Measurements from ENCODE around the gene VPS45. TPM values are rescaled to one million over a fixed set of nuclear protein-coding genes. Genes with fewer than 3 reads are reported as not detected.

Gene VPS45
- total RNA-seq, 1 donor = 36.9 TPM

DNA sequence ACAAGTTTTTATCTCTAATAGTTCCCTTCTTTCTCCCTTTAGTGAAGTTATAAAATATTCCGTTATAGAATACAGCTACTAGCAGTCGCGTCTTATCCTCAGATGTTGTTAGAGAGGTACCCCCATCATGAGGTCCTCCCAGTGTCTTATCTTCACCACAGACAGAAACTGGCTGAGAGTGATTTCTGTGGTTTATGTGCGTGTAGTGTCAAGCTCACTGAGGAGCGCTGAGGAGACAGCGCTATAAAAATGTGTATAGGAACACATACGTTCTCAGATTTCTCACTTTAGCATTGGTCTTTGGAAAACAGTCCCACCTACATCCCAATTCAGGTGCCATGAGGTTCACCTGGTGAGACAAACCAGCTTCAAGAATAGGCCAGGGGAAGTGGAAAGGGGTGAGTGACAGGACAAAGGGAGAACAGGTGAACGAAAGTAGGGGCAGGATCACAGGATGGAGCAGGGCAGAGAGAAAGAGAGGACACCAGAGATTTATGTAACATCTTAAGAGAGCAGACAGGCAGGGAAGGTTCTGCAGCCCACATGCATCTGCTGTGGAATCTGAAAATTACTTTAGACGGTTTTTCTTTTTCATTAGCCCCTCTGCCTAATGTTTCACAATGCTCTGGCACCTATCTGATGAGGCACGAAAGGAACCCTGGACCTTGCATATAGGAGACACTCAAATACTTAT is 79.4 kb downstream of the VPS45 start:
- H3K4me3 ChIP-seq (ENCODE audit: insufficient read depth, low read length) = no peak overlapping the region
- peaks cover 12% of the 10 kb centered on the region for H3K36me3 ChIP-seq (ENCODE audit: insufficient read depth, low read length)
- H3K4me2 ChIP-seq (ENCODE audit: insufficient read depth, low read length) = no peak overlapping the region
- H3K79me2 ChIP-seq (ENCODE audit: insufficient read depth, low read length) = peaks cover 16% of the 10 kb centered on the region
- peaks cover 16% of the 10 kb centered on the region for H3K4me1 ChIP-seq (ENCODE audit: insufficient read depth, low read length)
- H3K27ac ChIP-seq (ENCODE audit: low read depth, low read length) = no peak overlapping the region
- no peaks in the 10 kb centered on the region for H3K9me3 ChIP-seq (ENCODE audit: low read depth, low read length)
- no peak for DNase-seq (ENCODE audit: insufficient read length, low spot score, missing footprints)
- no peaks in the 10 kb centered on the region for H4K20me1 ChIP-seq (ENCODE audit: insufficient read depth, low read length)
- TF ChIP-seq, protein P1, sequence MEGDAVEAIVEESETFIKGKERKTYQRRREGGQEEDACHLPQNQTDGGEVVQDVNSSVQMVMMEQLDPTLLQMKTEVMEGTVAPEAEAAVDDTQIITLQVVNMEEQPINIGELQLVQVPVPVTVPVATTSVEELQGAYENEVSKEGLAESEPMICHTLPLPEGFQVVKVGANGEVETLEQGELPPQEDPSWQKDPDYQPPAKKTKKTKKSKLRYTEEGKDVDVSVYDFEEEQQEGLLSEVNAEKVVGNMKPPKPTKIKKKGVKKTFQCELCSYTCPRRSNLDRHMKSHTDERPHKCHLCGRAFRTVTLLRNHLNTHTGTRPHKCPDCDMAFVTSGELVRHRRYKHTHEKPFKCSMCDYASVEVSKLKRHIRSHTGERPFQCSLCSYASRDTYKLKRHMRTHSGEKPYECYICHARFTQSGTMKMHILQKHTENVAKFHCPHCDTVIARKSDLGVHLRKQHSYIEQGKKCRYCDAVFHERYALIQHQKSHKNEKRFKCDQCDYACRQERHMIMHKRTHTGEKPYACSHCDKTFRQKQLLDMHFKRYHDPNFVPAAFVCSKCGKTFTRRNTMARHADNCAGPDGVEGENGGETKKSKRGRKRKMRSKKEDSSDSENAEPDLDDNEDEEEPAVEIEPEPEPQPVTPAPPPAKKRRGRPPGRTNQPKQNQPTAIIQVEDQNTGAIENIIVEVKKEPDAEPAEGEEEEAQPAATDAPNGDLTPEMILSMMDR (IDR thresholded peaks at IDR 0.05; ENCODE audit: extremely low read depth, low read depth, low read length) = no peak
- no peak overlapping the region for H2AFZ ChIP-seq (ENCODE audit: low read length)
- no peaks in the 10 kb centered on the region for H3K27me3 ChIP-seq (ENCODE audit: insufficient read depth, low read length)

DNA sequence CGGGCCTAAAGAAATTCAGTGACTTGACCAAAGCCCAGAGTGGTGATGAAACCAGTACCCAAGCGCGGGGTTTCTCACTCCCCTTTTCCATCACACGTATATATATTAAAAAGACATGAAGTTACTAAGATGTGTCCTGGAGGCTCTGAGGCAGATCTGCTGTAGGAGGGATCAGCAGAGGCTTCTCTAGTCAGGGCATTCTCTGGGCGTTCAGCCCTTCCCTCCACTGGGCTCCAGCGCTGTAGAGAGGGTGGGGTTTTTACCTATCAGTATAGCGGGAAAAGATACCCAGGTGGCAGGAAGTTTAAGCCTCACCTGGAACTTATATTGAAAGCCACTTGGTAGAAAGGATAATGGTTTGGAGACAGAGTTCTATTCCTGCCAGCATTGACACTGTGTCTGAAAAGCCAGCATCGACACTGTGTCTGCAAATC is 81.3 kb downstream of the VPS45 start:
- Histone ChIP-seq H3K4me3 (ENCODE audit: insufficient read depth, low read length) (peak overlapping the region; percentile 82), H3K79me2 (ENCODE audit: insufficient read depth, low read length) (peaks cover 33% of the 10 kb centered on the region), H3K4me1 (ENCODE audit: insufficient read depth, low read length) (peaks cover 31% of the 10 kb centered on the region), H3K4me2 (ENCODE audit: insufficient read depth, low read length) (peak overlapping the region; percentile 96), H3K9me3 (ENCODE audit: low read depth, low read length) (no peaks in the 10 kb centered on the region), H4K20me1 (ENCODE audit: insufficient read depth, low read length) (peaks cover 2% of the 10 kb centered on the region), H3K27me3 (ENCODE audit: insufficient read depth, low read length) (no peaks in the 10 kb centered on the region), H3K27ac (ENCODE audit: low read depth, low read length) (peak overlapping the region; percentile 71), H2AFZ (ENCODE audit: low read length) (no peak overlapping the region), H3K36me3 (ENCODE audit: insufficient read depth, low read length) (peaks cover 22% of the 10 kb centered on the region)
- DNase-seq (ENCODE audit: insufficient read length, low spot score, missing footprints) = no peak
- TF ChIP-seq, protein P1 (IDR thresholded peaks at IDR 0.05; ENCODE audit: extremely low read depth, low read depth, low read length) = no peak

DNA sequence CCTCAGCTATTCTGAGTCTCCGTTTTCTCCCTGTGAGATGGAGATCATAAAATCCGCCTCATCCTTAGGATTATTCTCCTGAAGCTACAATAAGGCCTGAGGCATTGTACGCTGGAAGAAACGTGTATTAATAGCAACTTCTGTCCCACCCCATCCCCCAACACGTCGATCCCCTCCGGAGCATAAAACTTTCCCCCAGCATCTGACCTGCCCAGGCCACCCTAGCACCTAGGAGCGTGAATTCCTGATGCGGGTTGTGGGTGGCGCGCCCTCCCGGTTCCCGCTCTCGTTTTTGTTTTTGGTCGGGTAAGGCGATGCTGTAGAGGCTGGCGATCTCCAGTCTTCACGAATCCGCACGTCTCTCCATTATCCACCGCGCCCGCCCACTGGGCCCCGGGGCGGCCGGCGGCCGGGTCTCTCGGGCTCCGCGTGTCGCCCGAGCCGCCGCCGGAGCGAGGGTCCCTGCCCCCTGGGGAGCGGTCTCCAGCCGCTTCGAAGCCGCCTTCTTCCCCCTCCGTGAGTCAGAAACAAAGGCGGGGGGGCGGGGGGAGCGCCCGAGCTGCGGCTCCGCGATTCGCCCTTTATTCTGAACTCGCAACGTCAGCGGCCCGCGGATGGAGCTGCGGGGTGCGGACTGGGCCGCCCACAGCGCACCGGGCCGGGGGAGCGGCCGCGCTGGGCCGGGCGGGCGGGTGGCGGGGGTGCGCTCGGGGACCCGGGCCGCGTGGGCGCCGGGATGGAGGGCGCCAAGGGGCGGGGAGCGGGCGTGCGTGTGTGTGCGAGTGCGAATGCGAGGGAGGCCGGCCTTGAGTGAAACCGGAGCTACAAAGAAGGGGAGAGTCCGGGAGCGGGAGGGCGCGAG is 81.9 kb downstream of the VPS45 start, which contains the start of gene PLEKHO1:
PLEKHO1 (plus strand) TSS at position 646 of the 862 bp plus-strand sequence. CDS start 342 bp downstream, outside the sequence.
- peak within 1 kb of the TSS; percentile 99 for H3K4me2 ChIP-seq (ENCODE audit: insufficient read depth, low read length)
- peak within 1 kb of the TSS; percentile 85 for H3K27ac ChIP-seq (ENCODE audit: low read depth, low read length)
- H3K4me1 ChIP-seq (ENCODE audit: insufficient read depth, low read length) = peaks cover 33% of the 10 kb centered on the region
- peaks cover 2% of the 10 kb centered on the region for H4K20me1 ChIP-seq (ENCODE audit: insufficient read depth, low read length)
- peak; percentile 97 for DNase-seq (ENCODE audit: insufficient read length, low spot score, missing footprints)
- peak within 1 kb of the TSS; percentile 82 for H3K4me3 ChIP-seq (ENCODE audit: insufficient read depth, low read length)
- H3K9me3 ChIP-seq (ENCODE audit: low read depth, low read length) = no peaks in the 10 kb centered on the region
- TF ChIP-seq, protein P1 (IDR thresholded peaks at IDR 0.05; ENCODE audit: extremely low read depth, low read depth, low read length) = no peak
- H3K36me3 ChIP-seq (ENCODE audit: insufficient read depth, low read length) = peaks cover 27% of the 10 kb centered on the region
- peak within 1 kb of the TSS; percentile 83 for H2AFZ ChIP-seq (ENCODE audit: low read length)
- no peaks in the 10 kb centered on the region for H3K27me3 ChIP-seq (ENCODE audit: insufficient read depth, low read length)
- H3K79me2 ChIP-seq (ENCODE audit: insufficient read depth, low read length) = peaks cover 39% of the 10 kb centered on the region

All from osteoblast (primary cell).